Bronchial epithelial cell (primary cell): ENCODE data around the gene KRT10. TPM values are rescaled to one million over a fixed set of nuclear protein-coding genes. Genes with fewer than 3 reads are reported as not detected.

Source experiments
- DNase-seq: peaks from one replicate; pipeline ENCODE4 v3.0.0-alpha.2; 2010; ENCODE audit warnings: low read depth
- FAIRE-seq: peaks from 2 replicates; lab custom pipeline; 2011; peaks lifted over from hg19 to GRCh38; lab: Jason Lieb, UNC
- H3K27me3 ChIP-seq: 2 replicates; pipeline ENCODE4 v1.5.1; 2011; ENCODE audit warnings: low read length; ENCODE audit not compliant: control insufficient read depth, insufficient read depth
- H3K36me3 ChIP-seq: 2 replicates; pipeline ENCODE4 v1.5.1; 2011; ENCODE audit warnings: low read length; ENCODE audit not compliant: control insufficient read depth, insufficient read depth
- H3K4me3 ChIP-seq: 2 replicates; pipeline ENCODE4 v1.5.1; 2011; ENCODE audit warnings: mild to moderate bottlenecking, low read depth, low read length, control low read depth
- CTCF ChIP-seq: IDR thresholded peaks from 2 replicates; pipeline ENCODE4 v1.5.1; 2011; ENCODE audit warnings: mild to moderate bottlenecking, moderate library complexity, low read length, control low read depth, inconsistent platforms; ENCODE audit not compliant: insufficient read depth, severe bottlenecking
- total RNA-seq: library from RNA; depleted of rRNA; stranded (reverse); fragments of >200 nt; gene quantifications from 2 replicates; pipeline ENCODE4 v1.2.1, GENCODE V29; 2014

The KRT10 gene
- total RNA-seq, 1 donor from 2014 or later, result 6.3 TPM

- no peak for TF ChIP-seq CTCF
- no peaks in the 10 kb centered on the region for H3K36me3 ChIP-seq
- DNase-seq (no peak), FAIRE-seq (no peak)
- peaks cover 2% of the 10 kb centered on the region for H3K27me3 ChIP-seq
- H3K4me3 ChIP-seq, result no peak overlapping the region
Measured at GRCh38 chr17:40777971-40778370, 44.4 kb downstream of the KRT10 start.

GRCh38 chr17:40777459-40777858, 45.0 kb downstream of the KRT10 start:
- no peak for TF ChIP-seq CTCF
- Histone ChIP-seq H3K36me3 (no peaks in the 10 kb centered on the region), H3K4me3 (no peak overlapping the region), H3K27me3 (peaks cover 2% of the 10 kb centered on the region)
- FAIRE-seq (no peak), DNase-seq (no peak)

- Histone ChIP-seq H3K27me3 (peaks cover 2% of the 10 kb centered on the region), H3K36me3 (no peaks in the 10 kb centered on the region), H3K4me3 (no peak overlapping the region)
- no peak for DNase-seq
- no peak for FAIRE-seq
- no peak for TF ChIP-seq CTCF
Measured at GRCh38 chr17:40775945-40776344, 46.5 kb downstream of the KRT10 start.

- FAIRE-seq, result no peak
- DNase-seq, result no peak
- no peak for TF ChIP-seq CTCF
- Histone ChIP-seq H3K27me3 (no peaks in the 10 kb centered on the region), H3K4me3 (no peak within 1 kb of the TSS), H3K36me3 (no peaks in the 10 kb centered on the region)
Measured at GRCh38 chr17:40772101-40772500, 50.3 kb downstream of the KRT10 start, which contains the start of gene KRT26. KRT26 (minus strand) TSS chr17:40772201; CDS start chr17:40772113, 88 bp downstream.

Other genes starting within 250 kb of the KRT10 start
- 49.2 and 75.5 TPM in 2 replicates for gene SMARCE1, start 174.8 kb downstream of the KRT10 start, total RNA-seq
- not detected in 2 replicates for gene KRT222, start 157.4 kb downstream of the KRT10 start, total RNA-seq
- gene KRT24, start 118.9 kb downstream of the KRT10 start, total RNA-seq, result 1.6 and 9.1 TPM in 2 replicates
- not detected in 2 replicates for gene KRT25, start 67.3 kb downstream of the KRT10 start, total RNA-seq
- not detected in 2 replicates for gene KRT26, start 50.4 kb downstream of the KRT10 start, total RNA-seq
- not detected in 2 replicates for gene KRT27, start 40.1 kb downstream of the KRT10 start, total RNA-seq
- not detected in 2 replicates for gene KRT28, start 22.7 kb downstream of the KRT10 start, total RNA-seq
- not detected in 2 replicates for gene KRT12, start 44.6 kb upstream of the KRT10 start, total RNA-seq
- not detected in 2 replicates for gene KRT20, start 62.6 kb upstream of the KRT10 start, total RNA-seq
- gene KRT23, start 115.0 kb upstream of the KRT10 start, total RNA-seq, result 12.9 and 29.4 TPM in 2 replicates
- not detected in 2 replicates for gene KRT39, start 144.3 kb upstream of the KRT10 start, total RNA-seq
- gene KRT40, start 161.7 kb upstream of the KRT10 start, total RNA-seq, result 0.13 TPM in 1 of 2 replicates, not detected in the other
- not detected in 2 replicates for gene KRTAP3-3, start 171.6 kb upstream of the KRT10 start, total RNA-seq
- not detected in 2 replicates for gene KRTAP3-2, start 177.3 kb upstream of the KRT10 start, total RNA-seq
- not detected in 2 replicates for gene KRTAP3-1, start 186.5 kb upstream of the KRT10 start, total RNA-seq
- gene KRTAP1-5, start 204.6 kb upstream of the KRT10 start, total RNA-seq, result not detected in 2 replicates
- gene KRTAP1-4, start 207.6 kb upstream of the KRT10 start, total RNA-seq, result not detected in 2 replicates
- not detected in 2 replicates for gene KRTAP1-3, start 212.3 kb upstream of the KRT10 start, total RNA-seq
- gene KRTAP1-1, start 218.8 kb upstream of the KRT10 start, total RNA-seq, result not detected in 2 replicates
- gene KRTAP2-1, start 224.7 kb upstream of the KRT10 start, total RNA-seq, result not detected in 2 replicates
- gene KRTAP2-2, start 232.6 kb upstream of the KRT10 start, total RNA-seq, result not detected in 2 replicates
- gene KRTAP2-3, start 237.5 kb upstream of the KRT10 start, total RNA-seq, result not detected in 2 replicates
- gene KRTAP2-4, start 243.3 kb upstream of the KRT10 start, total RNA-seq, result not detected in 2 replicates